Neural progenitor cell (in vitro differentiated cells): ENCODE data around the gene PLXNA4. TPM values are rescaled to one million over a fixed set of nuclear protein-coding genes. Genes with fewer than 3 reads are reported as not detected.

Experiments
- DNase-seq: peaks from one replicate; pipeline ENCODE4 v3.0.0-alpha.2; 2016; ENCODE audit warnings: low spot score
- H2AFZ ChIP-seq: fragments of 200-600 bp; sonication (generic); replicated peaks from 2 replicates; pipeline ENCODE4 v1.6.1; 2016; ENCODE audit warnings: antibody characterized with exemption
- H3F3A ChIP-seq: fragments of 200-600 bp; sonication (generic); 2 replicates; pipeline ENCODE4 v1.6.1; 2016; ENCODE audit warnings: antibody characterized with exemption, low read depth
- H3K27ac ChIP-seq: fragments of 200-600 bp; sonication (generic); 2 replicates; pipeline ENCODE4 v1.5.1; 2016; ENCODE audit warnings: mild to moderate bottlenecking
- H3K27me3 ChIP-seq: fragments of 200-600 bp; sonication (generic); 2 replicates; pipeline ENCODE4 v1.6.1; 2016; ENCODE audit warnings: mild to moderate bottlenecking, moderate library complexity
- H3K36me3 ChIP-seq: fragments of 200-600 bp; sonication (generic); 2 replicates; pipeline ENCODE4 v1.5.1; 2016
- H3K4me1 ChIP-seq: fragments of 200-600 bp; sonication (generic); 2 replicates; pipeline ENCODE4 v1.6.1; 2016; ENCODE audit warnings: mixed run types
- H3K4me2 ChIP-seq: fragments of 200-600 bp; sonication (generic); 2 replicates; pipeline ENCODE4 v1.6.1; 2016
- H3K4me3 ChIP-seq: fragments of 200-600 bp; sonication (generic); 2 replicates; pipeline ENCODE4 v1.5.1; 2016
- H3K79me2 ChIP-seq: fragments of 200-600 bp; sonication (generic); 2 replicates; pipeline ENCODE4 v1.6.1; 2016; ENCODE audit warnings: low read depth
- H3K9ac ChIP-seq: fragments of 200-600 bp; sonication (generic); 2 replicates; pipeline ENCODE4 v1.6.1; 2016
- H3K9me3 ChIP-seq: fragments of 200-600 bp; sonication (generic); 2 replicates; pipeline ENCODE4 v1.5.1; 2016; ENCODE audit warnings: low read depth
- H4K20me1 ChIP-seq: fragments of 200-600 bp; sonication (generic); 2 replicates; pipeline ENCODE4 v1.6.1; 2016; ENCODE audit warnings: low read depth
- H3K27ac Mint-ChIP-seq: 3 replicates; pipeline ENCODE4 v1.8.0; 2021; ENCODE audit warnings: mixed read lengths
- H3K27me3 Mint-ChIP-seq: 2 replicates; pipeline ENCODE4 v1.8.0; 2022; ENCODE audit warnings: low read depth, mild to moderate bottlenecking, inconsistent platforms, moderate library complexity, mixed read lengths; ENCODE audit not compliant: insufficient read depth
- H3K36me3 Mint-ChIP-seq: 3 replicates; pipeline ENCODE4 v1.8.0; 2021; ENCODE audit warnings: mixed read lengths
- H3K4me1 Mint-ChIP-seq: 3 replicates; pipeline ENCODE4 v1.8.0; 2021; ENCODE audit warnings: mixed read lengths
- H3K4me3 Mint-ChIP-seq: 3 replicates; pipeline ENCODE4 v1.8.0; 2021; ENCODE audit warnings: mild to moderate bottlenecking, moderate library complexity, mixed read lengths
- H3K9me3 Mint-ChIP-seq: 3 replicates; pipeline ENCODE4 v1.8.0; 2020; ENCODE audit warnings: mixed read lengths
- CTCF ChIP-seq: fragments of 200-600 bp; sonication (generic); IDR thresholded peaks from 2 replicates; pipeline ENCODE4 v1.5.1; 2017; ENCODE audit warnings: antibody characterized with exemption, mild to moderate bottlenecking
- EZH2 ChIP-seq: fragments of 200-600 bp; sonication (generic); IDR thresholded peaks from 2 replicates; pipeline ENCODE4 v1.6.1; 2017; ENCODE audit warnings: antibody characterized with exemption, mild to moderate bottlenecking, moderate library complexity
- EZH2phosphoT487 ChIP-seq: fragments of 200-600 bp; sonication (generic); IDR thresholded peaks from 2 replicates; pipeline ENCODE4 v1.6.1; 2017; ENCODE audit warnings: antibody characterized with exemption
- total RNA-seq: library from RNA; depleted of rRNA; stranded (reverse); fragments of >200 nt; gene quantifications from 2 replicates; pipeline ENCODE4 v1.2.3, GENCODE V29; 2015; ENCODE audit warnings: low replicate concordance

The PLXNA4 gene
- total RNA-seq, 1 donor from 2014 or later, result 0.49 TPM

- Mint-ChIP-seq H3K27me3 (peaks cover 8% of the 10 kb centered on the region), H3K9me3 (no peaks in the 10 kb centered on the region), H3K36me3 (no peaks in the 10 kb centered on the region), H3K27ac (peak overlapping the region; percentile 33), H3K4me3 (no peak overlapping the region), H3K4me1 (peaks cover 28% of the 10 kb centered on the region)
- no peak for TF ChIP-seq CTCF
- TF ChIP-seq EZH2, result no peak
- TF ChIP-seq EZH2phosphoT487, result no peak
- Histone ChIP-seq H3K4me3 (no peak overlapping the region), H4K20me1 (no peaks in the 10 kb centered on the region), H3F3A (no peaks in the 10 kb centered on the region), H2AFZ (no peak overlapping the region), H3K27ac (no peak overlapping the region), H3K9ac (no peak overlapping the region), H3K79me2 (no peaks in the 10 kb centered on the region), H3K9me3 (no peaks in the 10 kb centered on the region), H3K27me3 (no peaks in the 10 kb centered on the region), H3K4me2 (no peak overlapping the region), H3K36me3 (no peaks in the 10 kb centered on the region), H3K4me1 (peaks cover 12% of the 10 kb centered on the region)
- no peak for DNase-seq
Measured at GRCh38 chr7:132082394-132082793, 493.9 kb downstream of the PLXNA4 start.

GRCh38 chr7:132081686-132082085 lies 494.6 kb downstream of the PLXNA4 start:
- Histone ChIP-seq H3F3A (no peaks in the 10 kb centered on the region), H3K4me3 (no peak overlapping the region), H3K27me3 (no peaks in the 10 kb centered on the region), H3K79me2 (no peaks in the 10 kb centered on the region), H3K4me2 (no peak overlapping the region), H3K9me3 (no peaks in the 10 kb centered on the region), H3K27ac (no peak overlapping the region), H3K4me1 (peaks cover 12% of the 10 kb centered on the region), H3K36me3 (no peaks in the 10 kb centered on the region), H4K20me1 (no peaks in the 10 kb centered on the region), H2AFZ (no peak overlapping the region), H3K9ac (no peak overlapping the region)
- H3K27ac Mint-ChIP-seq, result peak overlapping the region; percentile 93
- no peaks in the 10 kb centered on the region for H3K9me3 Mint-ChIP-seq
- H3K27me3 Mint-ChIP-seq, result peaks cover 9% of the 10 kb centered on the region
- H3K4me1 Mint-ChIP-seq, result peaks cover 31% of the 10 kb centered on the region
- no peaks in the 10 kb centered on the region for H3K36me3 Mint-ChIP-seq
- no peak overlapping the region for H3K4me3 Mint-ChIP-seq
- TF ChIP-seq CTCF (no peak), EZH2phosphoT487 (no peak), EZH2 (no peak)
- no peak for DNase-seq

- H3K36me3 ChIP-seq, result no peaks in the 10 kb centered on the region
- H4K20me1 ChIP-seq, result no peaks in the 10 kb centered on the region
- no peak overlapping the region for H3K4me3 ChIP-seq
- Mint-ChIP-seq H3K4me3 (no peak overlapping the region), H3K9me3 (no peaks in the 10 kb centered on the region), H3K27ac (no peak overlapping the region), H3K36me3 (no peaks in the 10 kb centered on the region), H3K27me3 (peaks cover 10% of the 10 kb centered on the region), H3K4me1 (peaks cover 36% of the 10 kb centered on the region)
- no peak overlapping the region for H3K27ac ChIP-seq
- no peak overlapping the region for H2AFZ ChIP-seq
- peaks cover 12% of the 10 kb centered on the region for H3K4me1 ChIP-seq
- H3K9me3 ChIP-seq, result no peaks in the 10 kb centered on the region
- no peaks in the 10 kb centered on the region for H3K27me3 ChIP-seq
- H3K79me2 ChIP-seq, result no peaks in the 10 kb centered on the region
- no peak overlapping the region for H3K4me2 ChIP-seq
- no peaks in the 10 kb centered on the region for H3F3A ChIP-seq
- no peak for TF ChIP-seq EZH2
- DNase-seq, result no peak
- no peak overlapping the region for H3K9ac ChIP-seq
Measured at GRCh38 chr7:132080967-132081668, 495.2 kb downstream of the PLXNA4 start.

- Histone ChIP-seq H4K20me1 (no peaks in the 10 kb centered on the region), H3K4me1 (peaks cover 18% of the 10 kb centered on the region), H3K9ac (no peak overlapping the region), H3K27me3 (no peaks in the 10 kb centered on the region), H3K27ac (no peak overlapping the region), H3K9me3 (no peaks in the 10 kb centered on the region), H3K36me3 (no peaks in the 10 kb centered on the region), H2AFZ (no peak overlapping the region), H3K4me3 (no peak overlapping the region), H3K79me2 (no peaks in the 10 kb centered on the region), H3K4me2 (no peak overlapping the region), H3F3A (no peaks in the 10 kb centered on the region)
- peaks cover 10% of the 10 kb centered on the region for H3K27me3 Mint-ChIP-seq
- DNase-seq, result no peak
- no peak overlapping the region for H3K4me3 Mint-ChIP-seq
- no peaks in the 10 kb centered on the region for H3K36me3 Mint-ChIP-seq
- no peak for TF ChIP-seq CTCF
- no peak for TF ChIP-seq EZH2phosphoT487
- TF ChIP-seq EZH2, result no peak
- peaks cover 43% of the 10 kb centered on the region for H3K4me1 Mint-ChIP-seq
- no peaks in the 10 kb centered on the region for H3K9me3 Mint-ChIP-seq
- no peak overlapping the region for H3K27ac Mint-ChIP-seq
Measured at GRCh38 chr7:132080467-132080866, 495.8 kb downstream of the PLXNA4 start.
